SU-DHL-6 (cell line): Measurements from ENCODE around the gene CALHM5.

Experiments used
- H2AFZ ChIP-seq: fragments of 200-600 bp; sonication (generic); 2 replicates; pipeline ENCODE4 v1.6.1; 2014; ENCODE audit warnings: low read depth, mild to moderate bottlenecking, moderate library complexity, mixed read lengths, antibody characterized with exemption, low read length; ENCODE audit not compliant: severe bottlenecking
- H3F3A ChIP-seq: fragments of 200-600 bp; shearing (Covaris generic); 2 replicates; pipeline ENCODE4 v1.6.0; 2016; ENCODE audit warnings: antibody characterized with exemption, mild to moderate bottlenecking; ENCODE audit not compliant: insufficient read depth
- H3K27ac ChIP-seq: fragments of 200-600 bp; sonication (generic); 2 replicates; pipeline ENCODE4 v1.5.1; 2016; ENCODE audit warnings: low read depth, mild to moderate bottlenecking, low read length, moderate library complexity, mixed read lengths
- H3K27me3 ChIP-seq: fragments of 200-600 bp; sonication (generic), shearing (Covaris generic); 2 replicates; pipeline ENCODE4 v1.6.0; 2014; ENCODE audit warnings: mild to moderate bottlenecking, low read length
- H3K36me3 ChIP-seq: fragments of 200-600 bp; sonication (generic); 2 replicates; pipeline ENCODE4 v1.6.1; 2014; ENCODE audit warnings: mild to moderate bottlenecking, low read length, mixed read lengths
- H3K4me2 ChIP-seq: fragments of 300-600, 200-600 bp; shearing (Covaris generic), sonication (generic); 2 replicates; pipeline ENCODE4 v1.6.0; 2014; ENCODE audit warnings: low read length, low read depth, mild to moderate bottlenecking; ENCODE audit not compliant: poor library complexity, severe bottlenecking
- H3K4me3 ChIP-seq: fragments of 200-600 bp; sonication (generic); 2 replicates; pipeline ENCODE4 v1.5.1; 2014; ENCODE audit warnings: antibody characterized with exemption, low read length, mild to moderate bottlenecking, mixed read lengths; ENCODE audit not compliant: insufficient read depth, poor library complexity, severe bottlenecking
- H3K79me2 ChIP-seq: fragments of 200-600 bp; sonication (generic); 2 replicates; pipeline ENCODE4 v1.6.1; 2014; ENCODE audit warnings: mild to moderate bottlenecking, low read length, moderate library complexity; ENCODE audit not compliant: insufficient read depth
- H3K9ac ChIP-seq: fragments of 200-600 bp; sonication (generic); 2 replicates; pipeline ENCODE4 v1.7.0; 2014; ENCODE audit warnings: mild to moderate bottlenecking, low read length
- H3K9me2 ChIP-seq: fragments of 200-600 bp; sonication (generic); replicated peaks from 2 replicates; pipeline ENCODE4 v1.6.1; 2014; ENCODE audit warnings: low read length; ENCODE audit not compliant: insufficient read depth
- H3K9me3 ChIP-seq: fragments of 200-600 bp; sonication (generic); 2 replicates; pipeline ENCODE4 v1.6.1; 2014; ENCODE audit warnings: low read length, mixed read lengths; ENCODE audit not compliant: insufficient read depth
- H4K20me1 ChIP-seq: fragments of 200-600 bp; sonication (generic); 2 replicates; pipeline ENCODE4 v1.6.1; 2014; ENCODE audit warnings: low read depth, mild to moderate bottlenecking, antibody characterized with exemption, low read length, moderate library complexity, mixed read lengths
- CTCF ChIP-seq: fragments of 200-600 bp; sonication (generic); IDR thresholded peaks from one replicate; pipeline ENCODE4 v1.5.1; 2017; ENCODE audit warnings: antibody characterized with exemption, mild to moderate bottlenecking, low read length, moderate library complexity; ENCODE audit not compliant: insufficient read depth, poor library complexity, severe bottlenecking
- EZH2phosphoT487 ChIP-seq: fragments of 200-600 bp; sonication (generic), shearing (Covaris generic); conservative IDR thresholded peaks from 2 replicates; pipeline ENCODE4 v1.6.1; 2018; ENCODE audit warnings: mild to moderate bottlenecking, antibody characterized with exemption, low read length, moderate library complexity, mixed read lengths

Gene CALHM5

GRCh38 chr6:116514111-116514510 is 2.7 kb downstream of the CALHM5 start:
- no peaks in the 10 kb centered on the region for H4K20me1 ChIP-seq
- H3K27me3 ChIP-seq, result no peaks in the 10 kb centered on the region
- H2AFZ ChIP-seq, result no peak overlapping the region
- H3K27ac ChIP-seq, result no peak overlapping the region
- H3K36me3 ChIP-seq, result no peaks in the 10 kb centered on the region
- no peaks in the 10 kb centered on the region for H3F3A ChIP-seq
- no peaks in the 10 kb centered on the region for H3K9me2 ChIP-seq
- no peak overlapping the region for H3K4me2 ChIP-seq
- no peak for TF ChIP-seq EZH2phosphoT487
- no peak for TF ChIP-seq CTCF
- no peaks in the 10 kb centered on the region for H3K79me2 ChIP-seq
- no peak overlapping the region for H3K4me3 ChIP-seq
- no peak overlapping the region for H3K9ac ChIP-seq
- no peaks in the 10 kb centered on the region for H3K9me3 ChIP-seq

- Histone ChIP-seq H3F3A (no peaks in the 10 kb centered on the region), H3K4me3 (no peak overlapping the region), H3K9me3 (no peaks in the 10 kb centered on the region), H3K9ac (no peak overlapping the region), H3K4me2 (no peak overlapping the region), H4K20me1 (no peaks in the 10 kb centered on the region), H2AFZ (no peak overlapping the region), H3K36me3 (no peaks in the 10 kb centered on the region), H3K79me2 (no peaks in the 10 kb centered on the region), H3K27ac (no peak overlapping the region), H3K27me3 (no peaks in the 10 kb centered on the region), H3K9me2 (no peaks in the 10 kb centered on the region)
- no peak for TF ChIP-seq EZH2phosphoT487
- no peak for TF ChIP-seq CTCF
Measured at GRCh38 chr6:116515141-116515540, 3.7 kb downstream of the CALHM5 start.

- Histone ChIP-seq H3K79me2 (no peaks in the 10 kb centered on the region), H3K9me3 (no peaks in the 10 kb centered on the region), H2AFZ (no peak overlapping the region), H3K4me3 (no peak overlapping the region), H3K36me3 (no peaks in the 10 kb centered on the region), H3K9ac (no peak overlapping the region), H3K9me2 (no peaks in the 10 kb centered on the region), H3K4me2 (no peak overlapping the region), H3F3A (no peaks in the 10 kb centered on the region), H3K27me3 (no peaks in the 10 kb centered on the region), H4K20me1 (no peaks in the 10 kb centered on the region), H3K27ac (no peak overlapping the region)
- TF ChIP-seq EZH2phosphoT487 (no peak), CTCF (no peak)
Measured at GRCh38 chr6:116518621-116519368, 7.4 kb downstream of the CALHM5 start.
